OCI-LY7 (cell line): Measurements from ENCODE around the gene ADAMTSL3. TPM values are rescaled to one million over a fixed set of nuclear protein-coding genes. Genes with fewer than 3 reads are reported as not detected.

ENCODE experiments used
- BruUV-seq: library from RNA; stranded (reverse); fragments of 400-500 nt; replicated peaks from 2 replicates; lab custom pipeline; 2021; lab: Mats Ljungman, UMichigan
- CTCF ChIA-PET: fragments of 300-600 bp; sonication (Branson Sonifier 250); formaldehyde crosslinking; loops from one replicate; lab custom pipeline; 2022; ENCODE audit warnings: antibody characterized with exemption; ENCODE audit not compliant: unreplicated experiment; lab: Charles Lee
- POLR2A ChIA-PET: fragments of 300-600 bp; sonication (Branson Sonifier 250); formaldehyde crosslinking; loops from one replicate; lab custom pipeline; 2022; ENCODE audit warnings: antibody characterized with exemption; lab: Charles Lee
- DNase-seq: peaks from one replicate; pipeline ENCODE4 v3.0.0-alpha.2; 2015; ENCODE audit warnings: low spot score
- H2AFZ ChIP-seq: fragments of 200-600 bp; sonication (generic), shearing (Covaris generic); 2 replicates; pipeline ENCODE4 v1.6.1; 2014; ENCODE audit warnings: mild to moderate bottlenecking, antibody characterized with exemption, low read length, moderate library complexity
- H3K27ac ChIP-seq: fragments of 200-600 bp; sonication (generic); 2 replicates; pipeline ENCODE4 v1.5.1; 2014; ENCODE audit warnings: mixed run types, low read depth, mild to moderate bottlenecking, moderate library complexity, low read length, inconsistent platforms; ENCODE audit not compliant: poor library complexity, severe bottlenecking
- H3K36me3 ChIP-seq: fragments of 200-600 bp; sonication (generic); 2 replicates; pipeline ENCODE4 v1.6.1; 2014; ENCODE audit warnings: mild to moderate bottlenecking, antibody characterized with exemption, low read length, moderate library complexity, mixed read lengths; ENCODE audit not compliant: insufficient read depth
- H3K4me1 ChIP-seq: fragments of 200-600 bp; sonication (generic); 2 replicates; pipeline ENCODE4 v1.5.1; 2014; ENCODE audit warnings: mild to moderate bottlenecking, low read length; ENCODE audit not compliant: insufficient read depth, poor library complexity, severe bottlenecking
- H3K4me2 ChIP-seq: fragments of 200-600 bp; sonication (generic); 2 replicates; pipeline ENCODE4 v1.6.1; 2014; ENCODE audit warnings: mild to moderate bottlenecking, low read length
- H3K4me3 ChIP-seq: fragments of 200-600 bp; sonication (generic); 2 replicates; pipeline ENCODE4 v1.5.1; 2014; ENCODE audit warnings: mild to moderate bottlenecking, low read depth, low read length; ENCODE audit not compliant: poor library complexity, severe bottlenecking
- H3K79me2 ChIP-seq: fragments of 200-600 bp; sonication (generic); 2 replicates; pipeline ENCODE4 v1.6.1; 2016; ENCODE audit warnings: low read depth, mild to moderate bottlenecking, low read length, moderate library complexity, mixed read lengths; ENCODE audit not compliant: insufficient read depth
- H3K9me2 ChIP-seq: fragments of 200-600 bp; sonication (generic); 2 replicates; pipeline ENCODE4 v1.6.1; 2016; ENCODE audit warnings: mild to moderate bottlenecking, low read length, mixed read lengths; ENCODE audit not compliant: insufficient read depth
- H3K9me3 ChIP-seq: fragments of 200-600 bp; sonication (generic); 2 replicates; pipeline ENCODE4 v1.6.1; 2014; ENCODE audit warnings: mild to moderate bottlenecking, mixed run types, low read length, mixed read lengths
- H4K20me1 ChIP-seq: fragments of 200-600 bp; sonication (generic); 2 replicates; pipeline ENCODE4 v1.6.1; 2014; ENCODE audit warnings: mild to moderate bottlenecking, antibody characterized with exemption, low read length, moderate library complexity, mixed read lengths; ENCODE audit not compliant: insufficient read depth
- EZH2phosphoT487 ChIP-seq: fragments of 200-600 bp; sonication (generic); IDR thresholded peaks from 2 replicates; pipeline ENCODE4 v1.6.1; 2018; ENCODE audit warnings: low read depth, borderline replicate concordance, mild to moderate bottlenecking, mixed run types, antibody characterized with exemption, low read length, moderate library complexity, mixed read lengths
- intact Hi-C: fragments of 100-400 bp; cut with micrococcal nuclease; formaldehyde crosslinking; loops from one replicate; pipeline ENCODE4 v1.10.0; 2022; ENCODE audit not compliant: unreplicated experiment
- total RNA-seq, 2 experiments: library from RNA; depleted of rRNA in 1 of 2; stranded (reverse); fragments of >200 nt in 1 of 2; shearing (Covaris generic) in 1 of 2; gene quantifications; 2 replicates each; pipeline ENCODE4 v1.2.3, GENCODE V29; 2014 to 2022
- TF ChIP-seq, protein P1 (sequence below): fragments of 200-600 bp; sonication (generic); conservative IDR thresholded peaks from 2 replicates; pipeline ENCODE4 v1.5.1; 2014; ENCODE audit warnings: mild to moderate bottlenecking, antibody characterized with exemption, low read length, moderate library complexity, mixed read lengths

The ADAMTSL3 gene
- total RNA-seq, 2 experiments from 2014 or later, result not detected

DNA sequence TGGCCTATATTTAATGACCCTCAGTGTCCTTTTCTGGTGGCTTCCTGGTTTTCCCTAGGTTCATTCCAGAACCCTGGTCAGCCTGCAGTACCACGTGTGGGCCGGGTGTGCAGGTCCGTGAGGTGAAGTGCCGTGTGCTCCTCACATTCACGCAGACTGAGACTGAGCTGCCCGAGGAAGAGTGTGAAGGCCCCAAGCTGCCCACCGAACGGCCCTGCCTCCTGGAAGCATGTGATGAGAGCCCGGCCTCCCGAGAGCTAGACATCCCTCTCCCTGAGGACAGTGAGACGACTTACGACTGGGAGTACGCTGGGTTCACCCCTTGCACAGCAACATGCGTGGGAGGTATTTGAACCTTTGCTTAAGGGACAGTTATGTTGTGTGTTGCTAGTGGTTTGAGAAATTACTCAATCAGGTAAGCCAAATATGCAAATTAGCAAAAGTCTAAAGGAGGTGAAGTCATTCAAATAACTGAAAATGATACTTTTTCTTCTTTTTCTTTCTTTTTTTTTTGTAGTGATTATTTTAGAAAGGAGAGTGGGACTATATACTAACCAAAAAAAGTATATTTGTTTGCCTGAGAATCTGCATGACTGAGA is 259.2 kb downstream of the ADAMTSL3 start:
- H2AFZ ChIP-seq, result no peak overlapping the region
- TF ChIP-seq EZH2phosphoT487, result no peak
- TF ChIP-seq, protein P1, sequence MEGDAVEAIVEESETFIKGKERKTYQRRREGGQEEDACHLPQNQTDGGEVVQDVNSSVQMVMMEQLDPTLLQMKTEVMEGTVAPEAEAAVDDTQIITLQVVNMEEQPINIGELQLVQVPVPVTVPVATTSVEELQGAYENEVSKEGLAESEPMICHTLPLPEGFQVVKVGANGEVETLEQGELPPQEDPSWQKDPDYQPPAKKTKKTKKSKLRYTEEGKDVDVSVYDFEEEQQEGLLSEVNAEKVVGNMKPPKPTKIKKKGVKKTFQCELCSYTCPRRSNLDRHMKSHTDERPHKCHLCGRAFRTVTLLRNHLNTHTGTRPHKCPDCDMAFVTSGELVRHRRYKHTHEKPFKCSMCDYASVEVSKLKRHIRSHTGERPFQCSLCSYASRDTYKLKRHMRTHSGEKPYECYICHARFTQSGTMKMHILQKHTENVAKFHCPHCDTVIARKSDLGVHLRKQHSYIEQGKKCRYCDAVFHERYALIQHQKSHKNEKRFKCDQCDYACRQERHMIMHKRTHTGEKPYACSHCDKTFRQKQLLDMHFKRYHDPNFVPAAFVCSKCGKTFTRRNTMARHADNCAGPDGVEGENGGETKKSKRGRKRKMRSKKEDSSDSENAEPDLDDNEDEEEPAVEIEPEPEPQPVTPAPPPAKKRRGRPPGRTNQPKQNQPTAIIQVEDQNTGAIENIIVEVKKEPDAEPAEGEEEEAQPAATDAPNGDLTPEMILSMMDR, result no peak
- H3K4me3 ChIP-seq, result no peak overlapping the region
- no peaks in the 10 kb centered on the region for H4K20me1 ChIP-seq
- H3K36me3 ChIP-seq, result no peaks in the 10 kb centered on the region
- intact Hi-C loops, result no loop called here
- H3K79me2 ChIP-seq, result no peaks in the 10 kb centered on the region
- H3K27ac ChIP-seq, result no peak overlapping the region
- no peaks in the 10 kb centered on the region for H3K9me2 ChIP-seq
- BruUV-seq, result no TSS peak
- POLR2A ChIA-PET, result no interaction called here
- DNase-seq, result no peak
- no peak overlapping the region for H3K4me2 ChIP-seq
- no peaks in the 10 kb centered on the region for H3K4me1 ChIP-seq
- CTCF ChIA-PET, result no interaction called here
- no peaks in the 10 kb centered on the region for H3K9me3 ChIP-seq

DNA sequence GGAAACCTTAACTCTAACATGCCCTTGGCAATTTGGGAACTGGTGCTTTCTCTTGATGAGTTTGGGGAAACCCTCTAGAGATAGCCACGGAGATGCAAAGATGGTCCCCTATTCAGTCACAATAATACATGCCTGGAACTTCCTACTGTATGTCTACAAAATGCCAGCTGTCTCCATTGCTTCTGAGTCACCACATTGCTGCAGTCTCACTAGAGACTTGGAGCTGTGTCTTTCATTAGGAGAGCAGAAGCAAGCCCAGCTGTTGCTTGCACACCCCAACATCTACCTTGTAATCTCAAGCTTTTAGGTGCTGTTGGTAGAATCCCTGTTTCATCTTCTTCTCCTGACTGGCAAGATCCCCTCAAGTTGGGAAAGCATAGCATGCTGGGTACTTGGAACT is 261.0 kb downstream of the ADAMTSL3 start:
- Histone ChIP-seq H3K36me3 (no peaks in the 10 kb centered on the region), H4K20me1 (no peaks in the 10 kb centered on the region), H3K4me2 (no peak overlapping the region), H3K79me2 (no peaks in the 10 kb centered on the region), H2AFZ (no peak overlapping the region), H3K4me1 (no peaks in the 10 kb centered on the region), H3K4me3 (no peak overlapping the region), H3K27ac (no peak overlapping the region), H3K9me2 (no peaks in the 10 kb centered on the region), H3K9me3 (no peaks in the 10 kb centered on the region)
- BruUV-seq, result no TSS peak
- TF ChIP-seq EZH2phosphoT487, result no peak
- TF ChIP-seq, protein P1, result no peak
- ChIA-PET POLR2A (no interaction called here), CTCF (no interaction called here)
- intact Hi-C loops, result no loop called here
- DNase-seq, result no peak

DNA sequence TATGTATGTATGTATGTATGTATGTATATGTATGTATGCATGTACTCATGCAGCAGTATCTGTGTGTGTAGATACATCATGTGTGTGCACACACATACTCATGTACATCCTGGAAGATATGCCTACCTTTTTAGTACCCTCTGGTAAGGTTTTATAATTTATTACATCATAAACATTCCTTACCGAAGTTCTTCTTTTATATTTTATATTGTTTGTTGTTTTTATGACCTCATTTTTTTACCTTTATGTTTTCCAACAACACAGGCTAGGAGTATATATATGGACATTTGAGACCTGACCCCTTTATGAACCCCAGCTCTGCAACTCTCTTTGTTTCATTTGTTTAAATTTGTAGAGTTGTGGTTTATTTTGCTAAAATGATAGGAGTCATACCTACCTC is 263.5 kb downstream of the ADAMTSL3 start:
- Histone ChIP-seq H3K36me3 (no peaks in the 10 kb centered on the region), H3K4me2 (no peak overlapping the region), H3K9me3 (no peaks in the 10 kb centered on the region), H3K79me2 (no peaks in the 10 kb centered on the region), H3K27ac (no peak overlapping the region), H3K4me3 (no peak overlapping the region), H3K9me2 (no peaks in the 10 kb centered on the region), H4K20me1 (no peaks in the 10 kb centered on the region), H2AFZ (no peak overlapping the region), H3K4me1 (no peaks in the 10 kb centered on the region)
- no peak for TF ChIP-seq EZH2phosphoT487
- TF ChIP-seq, protein P1, result no peak
- BruUV-seq, result no TSS peak
- ChIA-PET CTCF (no interaction called here), POLR2A (interaction anchor here (0.6 kb wide), 2 partner anchors 323 to 474 kb away, joined by 3 to 6 read pairs; no protein-coding TSS in a partner anchor)
- intact Hi-C loops, result no loop called here
- DNase-seq, result no peak
